ENCODE measurements around the gene SIRPG. TPM values are rescaled to one million over a fixed set of nuclear protein-coding genes. Genes with fewer than 3 reads are reported as not detected.

SIRPG gene
- total RNA-seq, 2 donors from 2014 or later: 0.52 to 1.1 TPM

DNA sequence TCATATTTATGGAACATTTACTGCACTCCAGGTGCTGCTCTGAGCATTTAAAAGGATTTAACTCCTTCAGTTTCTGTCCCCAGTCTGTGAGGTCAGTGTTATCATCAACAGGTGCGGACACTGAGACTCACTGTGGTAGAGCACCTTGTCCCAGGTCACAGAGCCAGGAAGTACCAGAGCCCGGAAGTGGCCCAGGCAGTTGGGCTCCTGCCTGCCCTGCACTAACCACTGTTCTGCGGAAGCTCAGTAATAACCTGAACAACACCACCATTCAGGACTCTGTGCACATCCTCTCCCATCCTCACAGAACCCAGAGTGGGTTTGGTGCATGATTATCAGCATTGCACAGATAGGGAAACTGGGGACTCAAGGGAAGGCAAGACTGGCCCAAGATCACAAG, 16.8 kb upstream of the SIRPG start:
- DNase-seq: peak in 1 of 2 donors; percentile 26
- no peak for ATAC-seq
- intact Hi-C loops (cut with DNase I, micrococcal nuclease): no loop called here

DNA sequence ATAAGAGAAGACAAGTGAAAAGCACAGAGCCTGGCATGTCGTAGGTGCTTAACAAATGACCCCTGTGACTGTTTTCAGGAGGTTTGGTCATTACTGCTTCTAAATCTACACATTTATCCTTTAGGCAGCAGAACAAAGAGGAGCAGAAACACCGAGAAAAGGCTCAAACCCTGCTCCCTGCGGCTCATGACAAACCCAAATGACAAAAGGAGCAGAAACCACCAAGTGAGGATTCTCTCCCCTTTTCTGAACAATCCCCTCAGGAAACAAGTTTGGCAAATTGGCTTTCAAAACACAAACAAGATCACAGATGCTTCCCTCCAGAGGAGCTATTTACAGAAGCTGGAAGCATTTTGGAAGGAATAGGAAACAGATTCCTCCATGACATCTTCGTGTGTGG, 15.8 kb upstream of the SIRPG start:
- intact Hi-C loops (cut with DNase I, micrococcal nuclease): no loop called here

DNA sequence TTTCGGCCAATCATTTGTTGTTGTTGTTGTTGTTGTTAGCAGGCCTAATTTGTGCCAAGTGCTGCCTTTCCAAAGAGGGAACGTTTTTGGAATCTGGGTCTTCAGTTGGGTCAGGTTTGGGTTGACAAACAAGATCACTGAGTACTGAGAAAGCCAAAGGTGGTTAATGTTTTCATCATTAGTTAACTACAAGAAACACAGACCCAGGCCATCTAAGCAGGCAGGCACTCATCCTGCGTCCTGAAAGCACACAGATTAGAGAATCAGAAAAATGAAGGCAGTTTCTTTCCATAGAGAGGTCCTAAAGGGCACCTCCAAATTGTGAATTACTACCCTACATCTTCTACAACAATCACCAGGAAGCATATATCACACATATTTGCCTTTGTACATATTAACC, 15.1 kb upstream of the SIRPG start:
- no peak for ATAC-seq
- no peak for DNase-seq
- intact Hi-C loops (cut with DNase I, micrococcal nuclease): no loop called here

More for the DNA sequence above, 15.8 kb upstream of the SIRPG start:
- DNase-seq (no peak), ATAC-seq (no peak)

- DNase-seq: no peak
- intact Hi-C loops (cut with DNase I, micrococcal nuclease): no loop called here
- no peak for ATAC-seq
Observed at GRCh38 chr20:1671891-1672669, 14.5 kb upstream of the SIRPG start.

- no peak for DNase-seq
- ATAC-seq: no peak
- intact Hi-C loops (cut with DNase I, micrococcal nuclease): no loop called here
Observed at GRCh38 chr20:1669304-1669703, 11.7 kb upstream of the SIRPG start.

DNA sequence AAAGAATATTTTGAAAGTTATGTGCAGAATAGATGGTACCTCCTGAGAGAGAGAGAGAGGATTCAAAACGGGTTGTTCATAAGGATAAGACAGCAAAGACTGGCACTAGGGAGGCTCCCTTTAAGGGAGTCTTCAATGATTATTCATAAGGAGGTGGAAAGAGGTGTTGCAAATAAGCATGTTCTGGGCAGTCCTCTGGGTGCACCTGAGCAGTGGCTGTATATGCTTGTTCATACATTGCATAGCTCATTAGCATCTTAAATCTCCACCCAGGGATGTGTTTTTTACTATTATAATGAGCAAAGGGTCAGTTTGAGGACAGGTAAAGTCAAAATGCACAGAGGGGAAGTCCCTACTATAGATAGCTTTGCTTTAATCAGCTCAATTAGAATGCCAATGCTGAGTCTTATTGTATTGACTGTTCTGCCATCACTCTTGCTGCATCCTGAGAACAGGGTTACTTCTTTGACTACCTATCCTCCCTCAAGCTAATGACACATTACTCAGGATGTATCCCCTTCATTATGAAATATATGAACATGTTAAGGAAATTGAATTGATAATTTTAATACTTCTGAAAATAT, 10.0 kb upstream of the SIRPG start:
- intact Hi-C loops (cut with DNase I, micrococcal nuclease): no loop called here
- ATAC-seq (no peak), DNase-seq (no peak)

DNA sequence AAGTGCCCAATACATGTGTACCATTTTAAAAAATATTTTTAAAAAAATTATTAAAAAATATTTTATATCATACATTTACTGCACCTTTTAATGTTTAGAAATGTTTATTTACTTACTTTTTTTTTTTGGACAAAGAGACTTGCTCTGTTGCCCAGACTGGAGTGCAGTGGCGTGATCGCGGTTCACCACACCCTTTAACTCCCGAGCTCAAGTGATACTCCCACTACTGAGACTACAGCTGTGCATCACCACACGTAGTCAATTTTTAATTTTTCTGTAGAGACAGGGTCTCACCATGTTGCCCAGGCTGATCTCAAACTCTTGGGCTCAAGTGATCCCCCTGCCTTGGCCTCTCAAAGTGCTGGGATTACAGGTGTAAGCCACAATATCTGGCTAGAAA, 9.2 kb upstream of the SIRPG start:
- intact Hi-C loops (cut with DNase I, micrococcal nuclease): no loop called here
- no peak for DNase-seq
- ATAC-seq: no peak

- no peak for DNase-seq
- no peak for ATAC-seq
- intact Hi-C loops (cut with DNase I, micrococcal nuclease): no loop called here
Observed at GRCh38 chr20:1665345-1665744, 7.8 kb upstream of the SIRPG start.

DNA sequence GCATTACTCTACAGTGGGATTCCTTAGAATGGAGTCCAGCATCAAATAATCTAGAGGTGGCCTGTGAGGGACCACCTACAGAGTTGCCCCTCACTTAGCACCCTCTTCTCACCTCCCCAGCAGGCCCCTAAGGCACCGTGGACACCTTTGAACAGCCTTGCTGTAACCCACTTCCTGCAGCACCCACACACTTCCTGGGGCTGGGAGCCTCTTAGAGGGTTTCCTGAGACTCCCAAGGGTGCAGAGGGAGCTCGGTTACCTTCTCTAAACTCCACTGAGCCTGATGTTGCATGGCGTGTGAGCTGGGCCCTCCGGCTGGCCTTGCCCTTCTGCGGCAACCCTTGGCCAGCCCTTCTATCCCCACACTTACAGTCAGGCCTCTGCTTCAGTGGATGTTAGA, 7.3 kb upstream of the SIRPG start:
- ATAC-seq (no peak), DNase-seq (peak in 1 of 2 donors; percentile 22)
- intact Hi-C loops (cut with DNase I, micrococcal nuclease): no loop called here

DNA sequence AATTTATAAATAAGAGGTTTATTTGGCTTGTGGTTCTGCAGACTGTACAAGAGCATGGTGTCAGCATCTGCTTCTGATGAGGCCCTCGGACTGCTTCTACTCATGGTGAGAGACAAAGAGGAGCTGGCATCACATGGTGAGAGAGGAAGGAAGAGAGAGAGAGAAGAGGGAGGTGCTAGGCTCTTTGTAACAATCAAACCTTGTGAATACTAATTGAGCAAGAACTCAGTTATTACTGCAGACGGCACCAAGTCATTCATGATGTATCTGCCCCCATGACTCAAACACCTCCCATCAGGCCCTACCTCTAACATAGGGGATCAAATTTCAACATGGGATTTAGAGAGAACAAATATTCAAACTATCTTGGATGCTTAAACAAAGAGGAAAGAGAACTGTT, 6.3 kb upstream of the SIRPG start:
- no peak for DNase-seq
- intact Hi-C loops (cut with DNase I, micrococcal nuclease): no loop called here
- no peak for ATAC-seq

- DNase-seq: no peak
- intact Hi-C loops (cut with DNase I, micrococcal nuclease): no loop called here
- ATAC-seq: no peak
Observed at GRCh38 chr20:1661542-1662299, 4.1 kb upstream of the SIRPG start.

GRCh38 chr20:1660246-1660645, 2.7 kb upstream of the SIRPG start:
- no peak for ATAC-seq
- intact Hi-C loops (cut with DNase I, micrococcal nuclease): no loop called here
- DNase-seq: no peak

GRCh38 chr20:1656844-1657243, 735 bp downstream of the SIRPG start:
- intact Hi-C loops (cut with DNase I, micrococcal nuclease): no loop called here
- DNase-seq (no peak), ATAC-seq (no peak)

- no peak for ATAC-seq
- no peak for DNase-seq
- intact Hi-C loops (cut with DNase I, micrococcal nuclease): no loop called here
Observed at GRCh38 chr20:1654996-1655395, 2.6 kb downstream of the SIRPG start.

DNA sequence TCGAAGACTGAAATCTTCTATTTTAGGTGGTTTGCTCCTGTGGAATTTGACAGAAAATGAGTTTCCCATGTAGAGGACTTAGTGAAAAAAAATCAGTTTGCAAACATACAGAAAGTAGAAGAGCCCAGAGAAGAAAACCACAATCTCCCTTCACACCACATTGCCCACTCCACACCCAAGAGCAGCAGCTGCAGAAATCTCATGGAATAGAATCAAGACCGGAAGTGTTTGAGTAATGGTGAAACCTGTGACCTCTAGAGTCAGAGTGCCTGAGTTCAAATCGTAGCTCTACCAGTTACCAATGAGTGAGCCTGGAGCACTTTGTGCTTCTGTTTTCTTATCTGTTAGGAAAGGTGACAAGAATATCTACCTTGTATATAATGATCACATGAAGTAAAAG, 4.6 kb downstream of the SIRPG start:
- DNase-seq (no peak), ATAC-seq (no peak)

DNA sequence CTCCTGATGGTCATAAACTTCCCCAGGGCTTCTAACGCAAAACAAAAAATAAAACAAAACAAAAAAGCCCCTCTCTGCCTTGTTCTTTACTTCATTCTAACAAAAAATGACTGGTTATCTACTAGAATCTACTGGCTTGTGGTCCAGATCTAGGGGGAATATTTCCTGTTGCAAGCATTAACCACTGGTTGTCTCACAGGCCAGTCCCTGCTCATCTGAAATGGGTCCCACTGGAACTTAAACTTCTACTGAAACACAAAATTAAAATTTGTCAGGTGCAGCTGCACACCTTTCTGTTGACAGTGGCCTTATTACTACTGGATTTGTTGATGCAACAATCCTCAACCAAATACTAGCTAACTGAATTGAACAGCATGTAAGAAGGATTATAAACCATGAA, 5.5 kb downstream of the SIRPG start:
- intact Hi-C loops (cut with DNase I, micrococcal nuclease): no loop called here
- no peak for ATAC-seq

More for the DNA sequence above, 4.6 kb downstream of the SIRPG start:
- intact Hi-C loops (cut with DNase I, micrococcal nuclease): no loop called here

GRCh38 chr20:1651268-1652058, 6.1 kb downstream of the SIRPG start:
- intact Hi-C loops (cut with DNase I, micrococcal nuclease): no loop called here
- no peak for ATAC-seq
- no peak for DNase-seq

More for the DNA sequence above, 5.5 kb downstream of the SIRPG start:
- no peak for DNase-seq

- ATAC-seq (no peak), DNase-seq (no peak)
- intact Hi-C loops (cut with DNase I, micrococcal nuclease): no loop called here
Observed at GRCh38 chr20:1648101-1648500, 9.5 kb downstream of the SIRPG start.

- ATAC-seq (no peak), DNase-seq (no peak)
- intact Hi-C loops (cut with DNase I, micrococcal nuclease): no loop called here
Observed at GRCh38 chr20:1646975-1647431, 10.6 kb downstream of the SIRPG start.

All from left colon (tissue), 2 donors.